H9 (cell line): ENCODE results near the gene GRK3. TPM values are rescaled to one million over a fixed set of nuclear protein-coding genes. Genes with fewer than 3 reads are reported as not detected.
A peak's percentile ranks its signal among the peaks of the same experiment; 100 is the strongest.

Source experiments
- DNase-seq: peaks from one replicate; pipeline ENCODE4 v3.0.0-alpha.2; 2017
- H2AFZ ChIP-seq: one replicate; pipeline ENCODE4 v1.6.1; 2013; ENCODE audit warnings: mild to moderate bottlenecking, low read length, control low read depth, moderate library complexity
- H2AK5ac ChIP-seq: 2 replicates; pipeline ENCODE4 v1.6.1; 2013; ENCODE audit warnings: low read length, control low read depth, mixed read lengths; ENCODE audit not compliant: insufficient read length
- H2BK120ac ChIP-seq: one replicate; pipeline ENCODE4 v1.6.1; 2013; ENCODE audit warnings: low read depth, mild to moderate bottlenecking, low read length, control low read depth, inconsistent platforms; ENCODE audit not compliant: poor library complexity, severe bottlenecking
- H2BK12ac ChIP-seq: 2 replicates; pipeline ENCODE4 v1.6.1; 2013; ENCODE audit warnings: low read length, control low read depth, mixed read lengths, low read depth; ENCODE audit not compliant: insufficient read length
- H2BK15ac ChIP-seq: 2 replicates; pipeline ENCODE4 v1.6.1; 2013; ENCODE audit warnings: low read depth, low read length, control low read depth
- H2BK20ac ChIP-seq: one replicate; pipeline ENCODE4 v1.6.1; 2013; ENCODE audit warnings: low read depth, mild to moderate bottlenecking, low read length, control low read depth, inconsistent platforms; ENCODE audit not compliant: poor library complexity, severe bottlenecking
- H2BK5ac ChIP-seq: 2 replicates; pipeline ENCODE4 v1.6.1; 2013; ENCODE audit warnings: low read length, control low read depth, mixed read lengths; ENCODE audit not compliant: insufficient read length
- H3K14ac ChIP-seq: 2 replicates; pipeline ENCODE4 v1.6.1; 2013; ENCODE audit warnings: low read length, control low read depth; ENCODE audit not compliant: insufficient read depth
- H3K18ac ChIP-seq: 2 replicates; pipeline ENCODE4 v1.6.1; 2013; ENCODE audit warnings: low read depth, mild to moderate bottlenecking, mixed read lengths, low read length, control low read depth; ENCODE audit not compliant: insufficient read length
- H3K23ac ChIP-seq: 2 replicates; pipeline ENCODE4 v1.6.1; 2013; ENCODE audit warnings: low read length, control low read depth, mixed read lengths, low read depth; ENCODE audit not compliant: insufficient read length
- H3K23me2 ChIP-seq: 2 replicates; pipeline ENCODE4 v1.6.1; 2013; ENCODE audit warnings: low read depth, mild to moderate bottlenecking, mixed read lengths, low read length, control low read depth; ENCODE audit not compliant: insufficient read length, poor library complexity, severe bottlenecking
- H3K27ac ChIP-seq: 2 replicates; pipeline ENCODE4 v1.5.1; 2013; ENCODE audit warnings: low read length, control low read depth, mixed read lengths, low read depth; ENCODE audit not compliant: insufficient read length
- H3K27me3 ChIP-seq: 2 replicates; pipeline ENCODE4 v1.6.1; 2013; ENCODE audit warnings: low read length, control low read depth, inconsistent platforms; ENCODE audit not compliant: insufficient read depth
- H3K4ac ChIP-seq: 2 replicates; pipeline ENCODE4 v1.6.1; 2013; ENCODE audit warnings: low read depth, mild to moderate bottlenecking, control low read depth, inconsistent platforms, low read length, moderate library complexity
- H3K4me1 ChIP-seq: 2 replicates; pipeline ENCODE4 v1.6.1; 2013; ENCODE audit warnings: low read length, control low read depth, inconsistent platforms; ENCODE audit not compliant: insufficient read depth
- H3K4me2 ChIP-seq: 2 replicates; pipeline ENCODE4 v1.6.1; 2013; ENCODE audit warnings: low read length, control low read depth, mixed read lengths; ENCODE audit not compliant: insufficient read length, insufficient read depth
- H3K56ac ChIP-seq: 2 replicates; pipeline ENCODE4 v1.6.1; 2013; ENCODE audit warnings: low read depth, mild to moderate bottlenecking, mixed read lengths, low read length, control low read depth; ENCODE audit not compliant: insufficient read length
- H3K79me1 ChIP-seq: 2 replicates; pipeline ENCODE4 v1.6.1; 2013; ENCODE audit warnings: low read depth, mild to moderate bottlenecking, moderate library complexity, low read length, control low read depth, inconsistent platforms; ENCODE audit not compliant: insufficient read depth, poor library complexity, severe bottlenecking
- H3K79me2 ChIP-seq: 2 replicates; pipeline ENCODE4 v1.6.1; 2013; ENCODE audit warnings: low read length, control low read depth, inconsistent platforms; ENCODE audit not compliant: insufficient read depth
- H3K9ac ChIP-seq: 2 replicates; pipeline ENCODE4 v1.6.1; 2013; ENCODE audit warnings: low read length, control low read depth, mixed read lengths; ENCODE audit not compliant: insufficient read length; ENCODE audit errors: extremely low read depth
- H3K9me3 ChIP-seq: one replicate; pipeline ENCODE4 v1.6.1; 2013; ENCODE audit warnings: low read depth, low read length, inconsistent platforms; ENCODE audit not compliant: control insufficient read depth
- H3T11ph ChIP-seq: one replicate; pipeline ENCODE4 v1.6.1; 2013; ENCODE audit warnings: mild to moderate bottlenecking, low read length, control low read depth, inconsistent platforms
- H4K20me1 ChIP-seq: one replicate; pipeline ENCODE4 v1.6.1; 2013; ENCODE audit not compliant: control insufficient read depth, insufficient read length, insufficient read depth
- H4K5ac ChIP-seq: 2 replicates; pipeline ENCODE4 v1.6.1; 2013; ENCODE audit warnings: low read depth, mild to moderate bottlenecking, mixed read lengths, low read length, control low read depth; ENCODE audit not compliant: insufficient read length
- H4K8ac ChIP-seq: replicated peaks from 2 replicates; pipeline ENCODE4 v1.6.1; 2013; ENCODE audit warnings: low read length, control low read depth, mixed read lengths, low read depth; ENCODE audit not compliant: insufficient read length
- H4K91ac ChIP-seq: 2 replicates; pipeline ENCODE4 v1.6.1; 2013; ENCODE audit warnings: low read depth, mild to moderate bottlenecking, moderate library complexity, mixed read lengths, low read length, control low read depth; ENCODE audit not compliant: insufficient read length
- H3K27ac Mint-ChIP-seq, 3 experiments: 2 replicates in 2 of 3; 3 replicates in 1 of 3; pipeline ENCODE4 v1.8.0; 2020 to 2021; ENCODE audit warnings: mixed read lengths in 3 of 3, mild to moderate bottlenecking in 1 of 3, moderate library complexity in 1 of 3
- H3K27me3 Mint-ChIP-seq: 2 replicates; pipeline ENCODE4 v1.8.0; 2021; ENCODE audit warnings: low read depth, mild to moderate bottlenecking, moderate library complexity, mixed read lengths
- H3K36me3 Mint-ChIP-seq, 3 experiments: 2 replicates in 2 of 3; 3 replicates in 1 of 3; pipeline ENCODE4 v1.8.0; 2020 to 2021; ENCODE audit warnings: low read depth in 3 of 3, mixed read lengths in 3 of 3; ENCODE audit not compliant: insufficient read depth in 1 of 3
- H3K4me1 Mint-ChIP-seq, 2 experiments: 2 replicates each; pipeline ENCODE4 v1.8.0; 2020; ENCODE audit warnings: mixed read lengths in 2 of 2
- H3K4me3 Mint-ChIP-seq, 2 experiments: 2 replicates in 1 of 2; 3 replicates in 1 of 2; pipeline ENCODE4 v1.8.0; 2020 to 2021; ENCODE audit warnings: mild to moderate bottlenecking in 2 of 2, mixed read lengths in 2 of 2, moderate library complexity in 1 of 2
- H3K9me3 Mint-ChIP-seq, 2 experiments: 2 replicates in 1 of 2; 3 replicates in 1 of 2; pipeline ENCODE4 v1.8.0; 2020; ENCODE audit warnings: mild to moderate bottlenecking in 2 of 2, mixed read lengths in 2 of 2, moderate library complexity in 1 of 2
- WGBS: extraction: QIAGEN DNeasy Blood & Tissue Kit; methylation state at CpG from one replicate; pipeline ENCODE4 v1.1.7; 2013; ENCODE audit warnings: missing lambda C conversion rate, low lambda C conversion rate, mixed read lengths; ENCODE audit not compliant: insufficient read length; ENCODE audit errors: extremely low coverage; 5-methylcytosine and 5-hydroxymethylcytosine counted together
- total RNA-seq: library from RNA; stranded (reverse); gene quantifications from 2 replicates; pipeline ENCODE4 v1.2.1, GENCODE V29; 2021
- TF ChIP-seq, protein P1 (sequence below): fragments of 200-600 bp; sonication (generic); conservative IDR thresholded peaks from 3 replicates; pipeline ENCODE4 v1.8.0; 2021; ENCODE audit warnings: antibody characterized with exemption, mild to moderate bottlenecking

The GRK3 gene
- total RNA-seq, 1 experiment from 2014 or later, result 23.9 TPM

DNA sequence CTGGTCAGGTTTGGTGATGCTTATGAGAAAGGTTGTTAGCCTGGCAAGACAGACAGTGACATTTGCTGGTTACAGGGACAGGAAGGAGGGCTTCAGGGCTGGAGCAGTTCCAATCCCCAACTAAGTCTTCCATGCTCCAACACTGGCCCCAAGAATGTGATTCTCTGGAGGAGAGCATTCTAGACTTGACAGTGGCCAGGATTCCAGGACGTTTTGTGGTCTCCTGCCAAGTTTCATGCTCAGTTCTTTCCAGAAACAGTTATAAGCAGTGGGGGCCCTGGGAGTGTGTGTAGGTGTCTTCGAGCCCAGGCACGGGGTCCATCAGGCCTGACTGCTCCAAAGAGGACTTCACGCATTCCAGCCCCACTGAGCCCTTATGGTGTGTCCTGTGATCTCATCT is 8.9 kb upstream of the GRK3 start:
- Mint-ChIP-seq H3K9me3 (no peaks in the 10 kb centered on the region), H3K36me3 (no peaks in the 10 kb centered on the region), H3K27me3 (peaks cover 6% of the 10 kb centered on the region), H3K4me1 (peaks cover 8 to 20% of the 10 kb centered on the region in 2 experiments), H3K27ac (peak overlapping the region in 1 of 3 experiments; percentile 13; a peak in 1 of 7 replicates), H3K4me3 (no peak overlapping the region)
- no peak overlapping the region for H3K4me2 ChIP-seq
- H3K23ac ChIP-seq, result no peak overlapping the region
- H3K14ac ChIP-seq, result no peak overlapping the region
- no peak overlapping the region for H2AK5ac ChIP-seq
- H3K27me3 ChIP-seq, result no peaks in the 10 kb centered on the region
- no peak overlapping the region for H3K27ac ChIP-seq
- no peak overlapping the region for H3K4ac ChIP-seq
- no peaks in the 10 kb centered on the region for H3K23me2 ChIP-seq
- no peak overlapping the region for H4K5ac ChIP-seq
- no peak overlapping the region for H4K91ac ChIP-seq
- no peak overlapping the region for H3T11ph ChIP-seq
- H3K18ac ChIP-seq, result no peak overlapping the region
- TF ChIP-seq, protein P1, sequence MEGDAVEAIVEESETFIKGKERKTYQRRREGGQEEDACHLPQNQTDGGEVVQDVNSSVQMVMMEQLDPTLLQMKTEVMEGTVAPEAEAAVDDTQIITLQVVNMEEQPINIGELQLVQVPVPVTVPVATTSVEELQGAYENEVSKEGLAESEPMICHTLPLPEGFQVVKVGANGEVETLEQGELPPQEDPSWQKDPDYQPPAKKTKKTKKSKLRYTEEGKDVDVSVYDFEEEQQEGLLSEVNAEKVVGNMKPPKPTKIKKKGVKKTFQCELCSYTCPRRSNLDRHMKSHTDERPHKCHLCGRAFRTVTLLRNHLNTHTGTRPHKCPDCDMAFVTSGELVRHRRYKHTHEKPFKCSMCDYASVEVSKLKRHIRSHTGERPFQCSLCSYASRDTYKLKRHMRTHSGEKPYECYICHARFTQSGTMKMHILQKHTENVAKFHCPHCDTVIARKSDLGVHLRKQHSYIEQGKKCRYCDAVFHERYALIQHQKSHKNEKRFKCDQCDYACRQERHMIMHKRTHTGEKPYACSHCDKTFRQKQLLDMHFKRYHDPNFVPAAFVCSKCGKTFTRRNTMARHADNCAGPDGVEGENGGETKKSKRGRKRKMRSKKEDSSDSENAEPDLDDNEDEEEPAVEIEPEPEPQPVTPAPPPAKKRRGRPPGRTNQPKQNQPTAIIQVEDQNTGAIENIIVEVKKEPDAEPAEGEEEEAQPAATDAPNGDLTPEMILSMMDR, result no peak
- H2BK12ac ChIP-seq, result no peak overlapping the region
- no peak overlapping the region for H3K56ac ChIP-seq
- H3K79me2 ChIP-seq, result no peaks in the 10 kb centered on the region
- H3K4me1 ChIP-seq, result peaks cover 4% of the 10 kb centered on the region; the same call in 1 of the 2 replicates
- no peak overlapping the region for H2BK20ac ChIP-seq
- no peaks in the 10 kb centered on the region for H3K9me3 ChIP-seq
- no peak for DNase-seq
- H4K8ac ChIP-seq, result no peak overlapping the region
- H2BK15ac ChIP-seq, result no peak overlapping the region
- no CpG with 5 or more reads among the region's 4 CpGs for WGBS
- H2BK120ac ChIP-seq, result no peak overlapping the region
- H3K79me1 ChIP-seq, result no peaks in the 10 kb centered on the region
- no peak overlapping the region for H2AFZ ChIP-seq
- no peak overlapping the region for H2BK5ac ChIP-seq
- H4K20me1 ChIP-seq, result no peaks in the 10 kb centered on the region
- H3K9ac ChIP-seq, result no peak overlapping the region
